HT-29 (cell line): ENCODE results near the gene KRT71. TPM values are rescaled to one million over a fixed set of nuclear protein-coding genes. Genes with fewer than 3 reads are reported as not detected.

Source experiments
- DNase-seq: peaks from one replicate; pipeline ENCODE4 v3.0.0-alpha.2; 2015; ENCODE audit warnings: low spot score
- total RNA-seq: library from RNA; depleted of rRNA; stranded (reverse); fragments of >200 nt; shearing (Covaris generic); gene quantifications from 2 replicates; pipeline ENCODE4 v1.2.3, GENCODE V29; 2014

KRT71 gene
- total RNA-seq, 1 experiment from 2014 or later, result not detected

DNA sequence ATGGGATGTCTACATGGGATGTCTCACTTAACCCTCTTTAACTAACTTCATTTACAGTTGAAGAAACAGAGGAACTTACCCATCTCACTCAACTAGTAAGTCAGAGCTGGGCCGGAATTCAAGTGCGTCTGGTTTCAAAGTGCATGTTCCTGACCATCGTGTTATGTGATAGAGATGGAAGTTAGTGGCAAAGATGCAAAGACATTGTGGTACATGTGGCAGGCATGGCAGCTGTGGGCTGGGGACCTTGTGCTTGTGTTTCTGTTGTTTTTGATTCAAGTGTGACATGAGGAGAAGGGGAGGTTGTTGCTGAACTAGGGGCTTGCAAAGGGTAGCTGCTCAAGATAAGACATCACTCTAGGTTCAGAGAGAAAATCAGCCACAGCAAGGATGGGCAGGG is 23.0 kb upstream of the KRT71 start:
- no peak for DNase-seq

GRCh38 chr12:52575256-52575655 is 22.3 kb upstream of the KRT71 start:
- DNase-seq, result no peak

GRCh38 chr12:52573743-52574142 is 20.8 kb upstream of the KRT71 start, which contains the start of gene KRT74:
Gene KRT74 (minus strand): TSS chr12:52573843. CDS start chr12:52573777, 66 bp downstream.
- DNase-seq, result no peak

DNA sequence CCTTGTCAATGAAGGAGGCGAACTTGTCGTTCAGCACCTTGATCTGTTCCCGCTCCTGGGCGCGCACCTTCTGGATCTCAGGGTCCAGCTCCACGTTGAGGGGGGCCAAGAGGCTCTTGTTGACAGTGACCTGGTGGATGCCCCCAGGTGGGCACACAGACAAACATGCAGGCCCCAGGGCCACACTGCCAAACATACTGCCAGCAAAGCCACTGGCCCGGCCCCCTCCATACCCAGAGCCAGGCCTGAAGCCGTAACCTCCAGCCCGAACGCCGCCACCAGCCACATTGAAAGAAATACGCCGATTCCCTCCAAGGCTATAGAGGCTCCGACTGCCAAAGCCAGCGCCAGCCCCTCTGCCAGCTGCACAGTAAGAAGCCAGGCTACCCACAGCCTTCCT is 20.4 kb upstream of the KRT71 start:
- no peak for DNase-seq

DNA sequence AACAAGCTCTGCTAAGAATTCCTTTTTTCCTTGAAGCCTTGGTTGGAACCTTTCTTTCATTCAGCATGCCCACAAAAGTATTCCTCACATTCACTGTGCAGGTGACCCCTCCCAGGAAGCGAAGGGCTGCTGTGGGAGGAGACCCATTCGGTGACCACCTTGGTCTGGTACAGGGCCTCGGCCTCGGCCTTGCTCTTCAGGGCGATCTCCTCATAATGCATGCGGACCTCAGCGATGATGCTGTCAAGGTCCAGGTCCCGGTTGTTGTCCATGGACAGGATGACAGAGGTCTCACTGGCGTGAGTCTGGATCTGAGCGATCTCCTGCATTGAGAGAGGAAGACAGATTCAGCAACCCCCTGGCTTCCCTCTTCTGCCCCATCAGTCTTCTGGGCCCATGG is 17.6 kb upstream of the KRT71 start:
- no peak for DNase-seq

DNA sequence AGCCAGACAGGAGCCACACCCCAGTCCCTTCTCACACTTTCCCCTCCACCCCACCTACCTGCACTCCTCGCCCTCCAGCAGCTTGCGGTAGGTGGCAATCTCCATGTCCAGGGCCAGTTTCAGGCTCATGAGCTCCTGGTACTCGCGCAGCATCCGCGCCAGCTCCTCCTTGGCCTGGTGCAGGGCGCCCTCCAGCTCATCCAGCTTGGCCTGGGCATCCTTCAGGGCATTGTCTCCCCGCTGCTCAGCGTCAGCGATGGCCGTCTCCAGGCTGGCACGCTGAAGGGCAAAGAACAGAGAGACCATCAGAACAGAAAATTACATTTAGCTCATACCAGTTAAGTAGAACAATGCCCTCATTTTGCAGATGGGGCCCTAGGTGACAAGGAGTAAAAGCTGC is 15.2 kb upstream of the KRT71 start:
- DNase-seq, result no peak

- no peak for DNase-seq
These were observed 13.9 kb upstream of the KRT71 start for GRCh38 chr12:52566847-52567291.

DNA sequence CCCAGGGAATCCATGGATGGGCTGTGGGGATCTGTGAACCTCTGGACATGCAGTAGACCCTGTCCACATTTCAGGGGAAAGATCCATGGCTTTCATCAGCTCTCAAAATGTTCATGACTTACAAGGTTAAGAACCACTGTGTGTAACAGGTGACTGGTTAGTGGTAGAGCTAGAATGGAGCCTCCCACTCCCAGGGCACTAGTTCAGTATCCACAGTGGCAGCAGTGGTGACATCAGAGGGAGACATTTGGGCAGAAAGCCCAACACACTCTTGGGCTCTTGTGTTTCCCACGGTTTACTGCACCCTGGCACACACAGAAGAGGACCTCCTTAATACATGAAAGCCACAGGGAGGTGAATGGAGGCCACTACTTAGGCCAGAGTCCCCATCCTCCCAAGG is 11.6 kb upstream of the KRT71 start:
- no peak for DNase-seq

GRCh38 chr12:52561880-52562449 is 9.0 kb upstream of the KRT71 start:
- peak; percentile 53 for DNase-seq

DNA sequence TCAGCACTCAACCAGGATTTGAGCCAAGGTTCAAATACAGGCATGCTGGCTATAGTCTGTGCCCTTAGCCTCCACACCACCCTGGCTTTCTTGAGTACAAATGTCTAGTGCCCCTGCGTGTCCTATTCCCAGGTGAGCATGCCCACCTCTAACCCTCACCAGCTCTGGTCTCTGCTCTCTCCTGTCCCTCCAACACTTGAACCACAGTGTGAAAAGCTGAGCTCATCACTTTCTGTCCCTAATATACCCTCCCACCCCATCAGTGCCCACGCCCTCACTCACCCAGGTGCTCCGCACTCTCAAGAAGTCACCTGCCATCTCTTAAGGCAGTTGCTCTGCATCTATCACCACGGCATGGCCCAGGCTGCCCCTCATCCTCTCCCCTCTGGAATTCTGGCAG is 7.0 kb upstream of the KRT71 start:
- no peak for DNase-seq

- DNase-seq, result no peak
These were observed 6.0 kb upstream of the KRT71 start for GRCh38 chr12:52558781-52559445.

GRCh38 chr12:52557476-52557875 is 4.5 kb upstream of the KRT71 start:
- DNase-seq, result no peak

- DNase-seq, result no peak
These were observed 2.6 kb upstream of the KRT71 start for GRCh38 chr12:52555577-52555976.

GRCh38 chr12:52552055-52552454 is 890 bp downstream of the KRT71 start:
- no peak for DNase-seq

GRCh38 chr12:52551216-52551865 is 1.6 kb downstream of the KRT71 start:
- no peak for DNase-seq

- no peak for DNase-seq
These were observed 6.8 kb downstream of the KRT71 start for GRCh38 chr12:52546126-52546525.

- DNase-seq, result no peak
These were observed 8.7 kb downstream of the KRT71 start for GRCh38 chr12:52543985-52544883.

GRCh38 chr12:52542785-52543318 is 10.1 kb downstream of the KRT71 start:
- no peak for DNase-seq

GRCh38 chr12:52542157-52542556 is 10.8 kb downstream of the KRT71 start:
- DNase-seq, result no peak

DNA sequence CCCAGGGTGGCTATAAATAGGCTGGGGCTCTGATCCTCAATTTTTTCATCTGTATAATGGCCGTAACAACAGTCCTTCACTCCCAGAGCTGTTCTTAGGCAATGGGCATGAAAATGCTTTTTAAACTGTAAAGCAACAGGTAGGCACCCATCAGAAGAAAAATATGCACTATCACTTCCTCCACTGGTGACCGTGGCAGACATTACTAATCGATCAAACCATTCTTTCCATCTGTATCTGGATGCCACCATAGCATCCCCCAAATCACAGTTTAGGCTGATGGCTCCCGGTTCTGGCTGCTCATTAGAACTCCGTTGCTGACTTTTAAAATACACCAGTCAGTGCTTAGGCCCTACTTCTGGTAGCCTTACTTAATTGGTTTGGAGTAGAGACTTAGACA is 11.2 kb downstream of the KRT71 start:
- DNase-seq, result no peak

DNA sequence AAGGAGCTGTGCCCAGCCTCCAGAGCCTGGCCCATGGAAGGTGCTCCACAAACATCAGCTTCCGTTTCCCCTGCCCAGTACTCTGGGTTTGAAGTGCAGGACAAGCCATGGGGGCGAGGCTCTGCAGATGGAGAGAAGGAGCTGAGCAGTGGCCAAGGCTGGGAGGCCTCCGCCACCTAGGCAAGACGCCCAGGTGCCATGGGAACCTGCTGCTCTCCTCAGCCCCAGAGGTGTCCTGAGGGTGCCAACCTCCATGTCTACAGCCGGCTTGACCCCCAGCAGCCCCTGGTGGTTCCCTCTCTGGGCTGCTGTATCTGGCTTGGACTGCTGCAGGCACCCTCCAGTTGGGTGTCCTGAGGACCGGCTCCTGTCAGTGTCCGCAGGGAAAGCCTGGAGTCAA is 12.4 kb downstream of the KRT71 start:
- no peak for DNase-seq

DNA sequence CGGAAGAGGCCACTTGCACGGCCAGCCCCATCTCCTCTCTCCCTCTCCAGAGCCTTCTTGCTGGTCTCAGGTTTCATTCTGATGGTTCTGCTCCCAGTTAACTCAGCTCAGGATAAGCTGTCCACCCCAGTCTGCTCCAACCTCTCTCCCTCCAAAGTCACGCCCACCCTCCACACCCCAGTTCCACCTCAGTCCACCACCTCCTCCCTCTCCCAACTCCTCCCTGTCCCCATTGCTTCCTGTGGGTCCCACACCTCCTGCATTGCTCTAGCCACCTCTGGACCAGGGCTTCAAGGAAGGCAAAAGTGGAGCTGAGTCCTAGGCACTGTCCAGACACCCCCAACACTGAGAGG is 13.1 kb downstream of the KRT71 start:
- no peak for DNase-seq
